Stimulated activated CD4-positive, alpha-beta T cell treated with anti-CD3 and anti-CD28 coated beads, Interleukin-1b, Interleukin-23, amount 100 ng/mL, for 1 hour (primary cell): ENCODE data around the gene PRLH.

ENCODE experiments used
- DNase-seq, 2 donors: peaks; one replicate each; pipeline ENCODE4 v3.0.0-alpha.2; 2020; ENCODE audit warnings: low read depth in 2 of 2

PRLH gene, protein sequence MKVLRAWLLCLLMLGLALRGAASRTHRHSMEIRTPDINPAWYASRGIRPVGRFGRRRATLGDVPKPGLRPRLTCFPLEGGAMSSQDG

DNA sequence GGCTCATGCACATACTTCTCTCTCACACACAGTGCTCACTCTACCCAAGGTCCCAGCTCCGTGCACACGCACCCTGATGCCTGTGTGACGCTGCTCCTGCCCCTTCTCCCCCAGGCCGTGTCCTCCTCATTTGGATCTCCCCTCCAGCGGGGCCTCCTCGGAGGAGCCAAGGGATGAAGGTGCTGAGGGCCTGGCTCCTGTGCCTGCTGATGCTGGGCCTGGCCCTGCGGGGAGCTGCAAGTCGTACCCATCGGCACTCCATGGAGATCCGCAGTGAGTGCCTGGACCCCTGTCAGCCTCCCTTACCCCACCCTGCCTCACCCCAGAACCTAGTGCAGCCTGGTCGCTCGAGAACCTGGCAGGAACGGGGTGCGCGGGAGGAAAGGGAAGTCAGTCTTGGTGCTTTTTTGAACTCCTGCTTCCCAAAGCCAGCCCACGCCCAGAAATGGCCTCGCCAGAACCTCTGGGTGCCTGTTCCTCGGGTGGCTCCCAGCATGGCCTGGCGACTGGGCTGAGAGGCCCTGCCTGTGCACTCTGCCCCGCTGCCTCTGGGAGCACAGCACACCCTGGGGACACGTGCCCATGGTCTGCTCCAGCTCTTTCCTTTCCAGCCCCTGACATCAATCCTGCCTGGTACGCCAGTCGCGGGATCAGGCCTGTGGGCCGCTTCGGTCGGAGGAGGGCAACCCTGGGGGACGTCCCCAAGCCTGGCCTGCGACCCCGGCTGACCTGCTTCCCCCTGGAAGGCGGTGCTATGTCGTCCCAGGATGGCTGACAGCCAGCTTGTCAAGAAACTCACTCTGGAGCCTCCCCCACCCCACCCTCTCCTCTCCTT, at the start of gene PRLH:
TSS of gene PRLH (plus strand) at position 174 of the 835 bp plus-strand sequence. CDS start at position 174, 0 bp downstream.
- DNase-seq: no peak

DNA sequence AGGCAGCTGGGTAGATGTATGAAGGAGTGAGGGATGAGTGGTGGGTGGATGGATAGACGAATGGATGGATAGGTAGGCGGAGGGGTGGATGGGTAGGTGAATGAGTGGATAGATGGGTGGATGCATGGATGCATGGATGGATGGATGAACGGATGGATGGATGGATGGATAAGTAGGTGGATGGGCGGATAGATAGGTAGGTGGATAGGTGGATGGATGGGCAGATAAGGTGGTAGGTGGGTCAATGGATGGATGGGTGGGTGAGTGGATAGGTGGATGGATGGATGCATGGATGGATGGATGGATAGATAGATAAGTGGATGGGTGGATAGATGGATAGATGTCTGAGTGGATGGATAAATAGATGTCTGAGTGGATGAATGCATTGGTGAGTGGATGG, 49.2 kb upstream of the PRLH start:
- DNase-seq: no peak

DNA sequence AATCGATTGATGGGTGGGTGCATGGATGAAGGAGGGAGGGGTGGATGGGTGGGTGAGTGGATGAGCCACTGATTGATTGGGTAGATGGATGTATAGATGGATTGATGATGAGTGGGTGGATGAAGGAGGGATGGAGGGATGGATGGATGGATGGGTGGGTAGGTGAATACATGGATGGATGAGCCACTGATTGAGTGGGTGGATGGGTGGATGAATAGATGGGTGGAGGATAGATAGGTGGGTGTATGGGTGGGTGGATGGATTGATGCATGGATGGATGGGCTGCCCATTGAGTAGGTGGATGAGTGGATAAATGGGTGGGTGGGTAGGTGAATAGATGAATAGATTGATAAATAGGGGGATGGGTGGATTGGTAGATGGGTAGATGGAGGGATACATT, 48.4 kb upstream of the PRLH start:
- no peak for DNase-seq

DNA sequence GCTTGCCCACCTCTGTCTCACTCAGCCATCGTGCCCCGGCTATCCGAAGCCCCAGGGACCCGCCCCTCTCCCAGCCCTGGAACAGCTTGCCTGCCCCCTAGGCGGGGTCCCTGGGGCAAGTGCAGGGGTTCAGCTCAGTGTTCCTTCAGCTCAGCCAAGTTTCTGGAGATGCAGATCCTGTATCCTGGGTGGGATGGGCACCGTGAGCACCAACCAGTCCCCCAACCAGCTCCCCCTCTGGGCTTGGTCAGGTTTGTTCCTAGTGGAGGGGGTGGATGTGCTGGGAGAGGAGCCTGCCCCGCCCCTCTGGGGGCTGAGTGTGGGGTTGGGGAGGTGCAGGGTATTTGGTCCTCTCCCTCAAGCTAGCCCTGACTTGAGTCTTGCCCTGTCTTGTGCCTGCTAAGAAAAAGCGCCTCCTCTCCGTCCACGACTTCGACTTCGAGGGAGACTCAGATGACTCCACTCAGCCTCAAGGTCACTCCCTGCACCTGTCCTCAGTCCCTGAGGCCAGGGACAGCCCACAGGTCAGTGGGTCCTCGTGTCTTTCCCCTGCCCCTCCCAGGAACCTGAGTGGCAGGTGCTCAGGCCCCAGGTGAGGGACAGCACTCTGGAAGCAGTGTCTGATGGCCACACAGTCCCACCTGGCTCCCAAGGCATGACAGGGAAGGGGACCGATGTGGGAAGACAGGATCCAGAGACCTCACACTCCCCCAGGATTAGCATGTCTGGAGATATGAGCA, 46.7 kb upstream of the PRLH start:
- no peak for DNase-seq

DNA sequence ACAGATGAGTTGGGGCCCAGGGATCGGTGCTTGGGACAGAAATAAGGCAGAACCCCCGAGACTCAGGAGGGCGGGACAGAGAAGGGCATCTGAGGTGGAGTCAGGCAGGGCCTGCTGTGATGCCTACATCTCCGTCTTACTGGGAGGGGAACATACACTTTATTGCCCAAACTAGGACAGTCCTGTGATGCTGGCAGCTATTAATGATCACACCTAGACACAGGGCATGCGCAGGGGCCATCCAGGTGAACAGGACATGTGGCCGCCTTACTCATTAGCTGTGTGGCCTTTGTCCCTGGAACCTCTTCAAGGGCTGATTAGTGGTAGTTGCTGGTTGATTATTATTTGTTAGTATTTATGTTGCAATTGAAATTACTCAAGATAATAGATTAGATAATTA, 46.1 kb upstream of the PRLH start:
- DNase-seq: no peak

DNA sequence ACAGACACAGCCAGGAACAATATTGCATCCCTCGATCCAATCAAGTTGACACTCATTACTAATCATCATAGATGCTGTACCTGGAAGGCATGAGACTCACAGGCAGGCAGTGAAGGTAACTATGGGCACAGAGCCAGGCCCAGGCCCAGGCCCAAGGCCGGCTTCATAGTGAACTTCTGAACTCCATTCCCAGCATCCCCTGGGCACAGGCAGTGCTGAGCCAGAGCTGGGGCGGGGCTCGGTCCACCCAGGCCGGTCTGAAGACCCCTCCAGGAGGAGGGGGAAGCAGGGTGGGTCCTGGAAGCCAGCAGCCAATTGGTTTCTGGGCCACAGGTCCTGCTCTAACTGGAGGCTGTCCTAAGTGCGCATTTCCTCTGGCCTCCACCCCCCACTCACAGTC, 41.7 kb upstream of the PRLH start:
- no peak for DNase-seq

DNA sequence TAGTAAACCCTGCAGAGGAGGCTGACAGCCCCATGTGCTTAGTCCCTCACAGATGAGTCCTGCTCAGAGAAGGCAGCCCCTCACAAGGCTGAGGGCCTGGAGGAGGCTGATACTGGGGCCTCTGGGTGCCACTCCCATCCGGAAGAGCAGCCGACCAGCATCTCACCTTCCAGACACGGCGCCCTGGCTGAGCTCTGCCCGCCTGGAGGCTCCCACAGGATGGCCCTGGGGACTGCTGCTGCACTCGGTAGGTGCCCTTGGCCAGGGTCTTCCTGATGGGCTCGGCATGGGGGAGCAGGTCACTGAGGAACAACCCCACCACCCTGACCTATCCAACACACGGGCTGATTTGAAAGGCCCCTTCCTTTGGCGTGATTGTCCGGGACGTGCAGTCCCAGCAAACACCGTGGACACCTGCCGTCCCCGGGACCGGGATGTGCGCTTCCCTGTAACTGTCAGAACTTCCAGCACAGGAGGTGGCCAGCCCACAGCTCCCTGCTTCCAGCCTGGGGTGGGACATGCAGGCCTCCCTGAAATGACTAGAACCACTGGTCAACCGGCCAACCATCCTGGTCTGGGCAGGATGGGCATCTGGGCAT, 40.7 kb upstream of the PRLH start:
- DNase-seq: no peak

DNA sequence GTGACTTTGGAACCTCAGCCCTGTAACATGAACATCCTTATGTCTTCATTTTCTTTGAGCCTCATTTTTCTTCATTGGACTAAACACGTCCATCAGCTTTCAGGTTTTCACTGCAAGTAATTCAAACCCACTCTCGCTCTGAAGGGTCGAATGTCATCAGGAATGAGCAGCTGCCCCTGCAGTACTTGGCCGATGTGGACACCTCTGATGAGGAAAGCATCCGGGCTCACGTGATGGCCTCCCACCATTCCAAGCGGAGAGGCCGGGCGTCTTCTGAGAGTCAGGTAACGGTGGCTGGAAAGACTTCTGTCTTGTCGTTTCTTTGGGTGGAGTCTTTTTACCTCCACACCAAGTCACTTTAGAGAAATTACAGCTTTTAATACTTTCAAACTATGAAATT, 39.1 kb upstream of the PRLH start:
- DNase-seq: no peak

DNA sequence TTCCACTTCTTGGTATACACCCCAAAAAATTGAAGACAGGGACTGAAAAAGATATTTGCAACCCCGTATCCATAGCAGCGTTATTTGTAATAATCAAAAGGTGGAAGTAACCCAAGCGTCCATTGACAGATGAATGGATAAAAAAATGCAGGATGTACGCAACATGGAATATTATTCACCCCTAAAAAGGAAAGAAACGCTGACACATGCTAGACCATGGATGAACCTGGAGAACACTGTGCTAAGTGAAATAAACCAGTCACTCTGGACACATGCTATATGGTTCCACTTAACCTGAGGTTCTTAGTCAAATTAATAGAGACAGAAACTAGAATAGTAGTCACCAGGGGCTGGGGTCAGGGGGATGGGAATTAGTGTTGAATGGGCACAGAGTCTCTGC, 38.6 kb upstream of the PRLH start:
- no peak for DNase-seq

DNA sequence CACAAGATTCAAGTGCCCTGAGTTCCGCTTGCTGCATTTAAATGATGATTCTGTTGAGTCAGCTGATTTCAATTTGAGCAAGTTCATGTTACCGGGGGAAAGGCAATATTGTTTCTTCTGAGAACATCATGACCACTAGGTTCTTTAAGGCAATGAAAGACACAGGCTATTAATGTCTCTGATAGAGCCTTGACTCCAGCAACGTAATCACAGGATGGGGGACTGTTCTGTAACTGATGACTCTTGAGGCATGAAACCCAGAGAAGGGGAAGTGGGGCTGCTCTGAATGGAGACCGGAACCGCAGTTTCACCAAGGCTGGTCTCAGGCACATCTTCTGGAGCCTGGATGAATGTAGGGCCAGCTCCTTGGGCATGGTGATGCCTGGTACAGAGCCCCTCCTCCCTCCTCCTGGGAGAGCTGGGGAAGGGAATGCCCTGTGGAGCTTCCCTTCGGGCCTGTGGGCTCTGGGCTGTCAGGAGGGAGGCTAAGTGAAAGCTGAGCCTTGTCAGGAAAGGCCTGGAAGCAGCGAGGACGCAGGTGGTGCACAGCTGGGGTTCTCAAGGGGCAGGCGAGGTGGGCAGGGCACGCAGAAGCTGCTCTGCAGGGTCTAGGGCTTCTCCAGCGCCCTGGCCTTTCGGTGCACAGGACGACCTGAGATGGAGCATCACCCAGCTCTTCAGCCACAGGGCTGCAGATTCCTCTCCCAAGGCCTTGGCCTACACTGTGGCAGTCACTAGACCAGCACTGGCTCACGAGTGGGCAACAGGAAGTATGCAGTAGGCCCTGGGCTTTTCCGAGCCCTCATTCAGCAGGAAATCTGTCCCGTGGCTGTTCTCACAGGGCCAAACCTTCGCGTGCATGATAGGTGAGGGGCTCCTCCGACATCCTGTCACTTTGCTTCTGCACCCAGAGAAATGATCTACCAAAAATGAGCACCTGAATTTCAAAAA, 36.6 kb upstream of the PRLH start:
- no peak for DNase-seq

DNA sequence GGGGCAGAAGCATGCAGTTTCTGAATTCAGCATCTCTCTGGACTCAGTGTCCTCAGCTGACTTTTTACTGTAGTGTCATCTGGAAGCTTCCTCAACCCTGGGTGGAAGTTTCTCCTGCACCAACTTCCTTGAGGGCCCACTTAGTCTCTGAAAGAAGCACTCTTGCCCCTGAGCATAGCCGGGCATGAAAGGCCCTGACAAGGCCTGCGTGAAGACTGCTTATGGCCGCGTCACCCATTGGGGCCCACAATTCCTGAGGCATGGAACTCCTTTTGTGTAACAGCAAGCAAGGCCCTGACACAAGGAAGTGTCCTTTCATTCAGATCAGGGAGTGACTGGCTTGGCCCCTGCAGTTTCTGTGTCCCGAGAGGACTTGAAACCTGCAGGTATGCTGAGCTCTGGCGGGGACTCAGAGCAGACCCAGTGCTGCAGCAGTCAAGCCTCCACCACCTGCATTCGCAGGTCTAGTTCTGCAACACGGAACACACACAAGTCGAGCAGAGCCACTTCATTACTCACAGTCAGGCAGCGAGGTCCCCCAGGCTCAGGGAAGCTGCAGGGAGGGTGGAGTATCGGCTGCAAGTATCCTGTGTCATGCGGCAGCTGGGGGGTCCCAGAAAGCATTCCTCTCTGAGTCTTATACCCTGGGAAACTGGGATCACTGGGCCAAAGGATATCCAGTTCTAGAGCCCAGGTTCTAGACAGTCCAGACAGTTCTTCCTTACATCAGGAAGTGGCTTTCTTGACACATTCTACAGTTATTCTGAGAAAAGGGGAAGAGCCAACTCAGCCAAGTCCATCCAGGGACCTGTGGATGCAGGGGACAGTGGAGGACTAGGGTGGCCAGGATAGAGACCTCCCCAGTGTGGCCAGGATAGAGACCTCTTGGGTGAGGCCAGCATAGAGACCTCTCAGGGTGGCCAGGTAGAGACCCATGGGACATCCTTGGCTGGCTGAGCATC, 35.6 kb upstream of the PRLH start:
- DNase-seq: no peak

DNA sequence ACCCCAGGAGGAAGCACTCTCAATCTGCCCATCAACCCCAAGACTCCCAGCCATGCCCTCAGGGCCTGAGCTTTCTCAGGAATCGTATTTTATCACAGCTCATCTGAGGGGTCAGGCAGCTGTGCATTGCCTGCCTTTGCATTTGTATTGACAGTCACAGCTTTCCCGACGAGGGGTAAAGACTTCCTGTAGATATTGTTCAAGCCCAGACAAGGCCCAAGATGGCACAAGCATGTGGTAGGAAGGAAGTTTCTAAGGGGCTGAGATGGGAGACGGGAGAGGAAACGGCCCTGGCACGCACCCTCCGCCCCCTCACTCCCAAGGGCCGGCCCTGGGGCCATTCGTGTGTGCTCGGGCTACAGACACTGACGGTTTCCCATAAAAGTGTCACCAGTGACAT, 34.2 kb upstream of the PRLH start:
- DNase-seq: no peak

DNA sequence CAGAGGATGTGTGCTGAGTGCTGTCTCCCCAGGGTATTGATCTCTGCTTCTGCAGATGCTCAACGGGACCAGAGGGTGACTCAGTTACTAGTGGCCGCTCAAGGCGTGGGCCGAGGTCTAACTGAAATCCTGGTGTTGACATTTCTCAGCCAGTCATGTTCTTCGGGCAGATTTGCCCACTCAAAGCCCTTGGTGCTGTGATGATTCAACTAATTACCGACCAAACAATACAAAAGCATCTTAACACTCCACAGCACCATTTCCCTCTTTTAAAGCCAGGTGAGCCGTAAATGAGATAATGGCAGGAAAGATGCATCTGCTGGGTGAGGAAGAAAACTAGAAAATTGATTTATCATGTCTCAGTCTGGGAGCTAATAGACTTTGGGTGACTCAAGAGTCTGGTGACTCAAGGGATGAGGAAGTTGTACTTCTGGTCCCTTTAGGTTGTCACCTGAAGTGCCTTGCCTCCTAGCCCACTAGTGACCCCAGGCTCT, 32.7 kb upstream of the PRLH start:
- DNase-seq: no peak

DNA sequence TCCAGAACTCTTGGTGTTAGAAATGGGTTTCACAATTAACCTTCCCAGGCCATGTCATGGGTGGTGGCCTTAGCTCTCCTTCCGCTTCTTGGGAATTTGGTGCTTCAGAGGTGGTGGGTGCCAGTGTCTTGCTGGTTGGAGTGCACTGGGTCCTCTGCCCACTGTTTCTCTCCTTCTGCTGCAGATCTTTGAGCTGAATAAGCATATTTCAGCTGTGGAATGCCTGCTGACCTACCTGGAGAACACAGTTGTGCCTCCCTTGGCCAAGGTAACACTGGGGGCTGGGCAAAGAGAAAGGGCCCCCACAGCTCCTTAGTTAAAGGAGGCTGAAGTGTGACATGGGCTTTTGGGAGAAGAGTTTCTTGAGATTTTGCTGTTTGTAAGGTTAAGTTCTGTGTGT, 32.0 kb upstream of the PRLH start:
- no peak for DNase-seq

DNA sequence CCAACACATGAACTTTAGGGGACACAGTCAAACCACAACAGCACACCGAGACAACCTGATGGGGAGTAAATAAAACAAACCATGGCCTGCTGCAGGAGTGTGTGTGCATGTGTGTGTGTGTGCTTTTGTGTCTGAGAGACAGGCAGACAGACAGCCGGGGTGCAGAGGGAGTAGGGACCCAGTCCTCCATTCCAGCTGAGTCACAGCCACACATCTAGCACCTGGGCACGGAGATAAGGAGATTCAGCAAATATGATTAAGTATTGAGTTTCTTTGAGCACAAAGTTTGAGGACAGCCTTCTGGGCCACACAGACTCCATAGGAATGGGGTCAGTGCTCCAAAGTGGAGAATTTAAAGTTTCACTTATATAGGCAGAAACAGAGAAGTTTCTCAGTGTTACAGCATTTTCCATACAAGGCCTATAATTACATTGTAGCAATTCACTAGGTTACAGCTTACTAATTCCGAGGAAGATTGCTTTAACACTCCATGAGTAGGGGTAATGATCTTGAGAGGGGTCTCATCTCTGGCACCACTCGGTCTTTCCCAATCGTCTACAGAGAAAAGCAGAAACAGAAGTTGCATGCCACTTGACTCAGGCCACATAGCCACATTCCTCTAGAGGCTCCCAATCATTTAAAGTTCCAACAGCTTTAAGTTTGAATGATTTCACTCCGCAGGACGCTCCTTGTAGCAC, 30.8 kb upstream of the PRLH start:
- no peak for DNase-seq

DNA sequence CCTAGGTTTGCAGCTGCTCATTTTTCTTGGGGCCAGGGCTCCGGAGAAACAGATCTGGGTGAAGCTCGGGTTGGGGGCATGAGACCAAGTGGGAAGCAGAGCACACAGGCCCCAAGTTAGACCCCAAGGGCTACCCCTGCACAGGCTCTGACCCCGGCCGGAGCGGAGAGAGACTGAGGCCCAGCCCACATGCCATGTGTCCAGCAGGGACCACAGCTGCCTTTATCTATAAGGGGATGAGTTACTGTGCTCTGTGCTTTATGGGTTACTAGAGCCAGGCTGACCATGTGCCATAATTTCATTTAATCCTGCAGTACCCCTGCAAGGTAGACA, 30.3 kb upstream of the PRLH start:
- DNase-seq: no peak

DNA sequence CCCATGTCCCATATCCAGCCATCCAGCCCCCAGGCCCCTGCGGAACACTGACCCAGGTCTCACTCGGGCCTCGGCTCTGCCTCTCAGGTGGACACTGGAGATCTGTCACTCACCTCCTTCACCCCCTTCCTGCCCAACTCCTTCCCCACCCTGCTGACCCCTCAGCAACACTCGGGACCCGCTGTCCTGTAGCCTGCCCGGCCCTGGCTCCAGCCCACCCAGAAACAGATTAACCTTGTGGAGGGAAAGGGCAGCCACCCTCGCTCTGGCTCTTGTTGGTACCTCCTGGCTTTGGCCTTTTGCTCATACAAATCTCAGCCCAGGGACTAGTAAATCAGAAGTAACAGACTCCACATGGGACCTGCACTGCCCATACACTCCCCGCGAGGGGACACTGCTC, 29.8 kb upstream of the PRLH start:
- no peak for DNase-seq

DNA sequence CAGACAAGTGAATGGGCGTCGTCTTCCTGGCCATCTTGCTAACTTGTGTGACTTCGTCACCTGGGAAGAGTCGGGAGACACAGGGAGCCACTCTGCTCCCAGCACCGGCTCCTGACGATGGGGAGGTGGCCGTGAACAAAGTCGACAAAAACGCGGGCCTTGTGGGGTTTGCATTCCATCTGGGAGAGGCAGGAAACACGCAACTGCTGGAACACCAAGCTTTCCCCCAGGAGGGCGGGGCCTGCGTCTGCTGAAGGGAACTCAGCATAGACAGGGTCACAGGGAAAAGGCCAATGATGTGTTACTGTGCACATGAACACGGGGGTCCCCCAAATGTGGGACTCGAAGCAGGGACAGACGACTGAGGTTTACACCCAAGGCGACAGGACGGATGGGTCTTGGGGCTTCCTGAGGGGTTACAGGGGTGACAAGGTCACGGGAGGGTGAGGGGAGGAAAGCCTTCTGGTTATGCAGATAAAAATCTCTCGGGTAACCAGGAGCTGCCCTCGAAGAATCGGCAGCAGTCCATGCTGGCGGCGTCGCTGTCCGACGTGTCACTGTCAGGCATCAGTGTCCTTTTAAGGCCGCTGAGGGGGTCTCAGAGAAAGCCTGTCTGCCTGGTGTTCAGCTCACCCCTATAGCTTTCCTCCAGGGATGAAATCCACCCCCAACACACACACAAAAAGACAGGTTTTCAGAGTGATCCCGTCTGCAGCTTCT, 28.2 kb upstream of the PRLH start:
- DNase-seq: no peak

DNA sequence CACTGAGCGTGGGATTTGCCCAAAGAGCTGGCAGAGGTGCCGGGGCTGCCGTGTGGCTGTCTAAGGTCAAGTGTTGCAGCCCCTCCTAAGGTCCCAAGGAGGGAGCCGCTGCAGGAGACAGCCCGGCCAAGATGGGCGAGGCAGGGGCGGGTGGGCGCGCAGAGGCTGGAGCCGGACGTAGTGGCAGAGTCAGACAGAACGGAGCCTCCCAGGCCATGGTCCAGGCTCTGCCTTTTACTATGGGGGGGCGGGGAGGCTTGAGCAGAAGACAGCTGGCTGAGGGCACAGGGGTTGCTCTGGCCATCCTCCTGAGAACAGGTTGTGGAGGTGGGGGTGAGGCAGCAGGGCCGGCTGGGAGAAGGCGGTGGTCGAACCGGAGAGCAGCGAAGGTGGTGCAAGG, 27.5 kb upstream of the PRLH start:
- no peak for DNase-seq
